ENCODE data around the gene FERD3L. TPM values are rescaled to one million over a fixed set of nuclear protein-coding genes. Genes with fewer than 3 reads are reported as not detected.

FERD3L gene
- total and polyA plus RNA-seq, 2 experiments from 2014 or later, result not detected

- ATAC-seq (peak; percentile 17), DNase-seq (ENCODE audit: low spot score) (peak; percentile 63)
- Histone ChIP-seq H3K79me2 (replicated peaks; ENCODE audit: insufficient read depth) (no peaks in the 10 kb centered on the region), H3K27ac (ENCODE audit: low read depth) (no peak overlapping the region), H3K9me2 (ENCODE audit: insufficient read depth) (no peaks in the 10 kb centered on the region), H3K4me1 (ENCODE audit: insufficient read depth) (peaks cover 70% of the 10 kb centered on the region), H4K20me1 (replicated peaks; ENCODE audit: insufficient read depth) (peaks cover 13% of the 10 kb centered on the region; the same call in 1 of the 2 replicates), H3F3A (replicated peaks; ENCODE audit: low read depth) (peaks cover 16% of the 10 kb centered on the region), H3K4me2 (peak overlapping the region; percentile 80), H3K36me3 (ENCODE audit: insufficient read depth) (no peaks in the 10 kb centered on the region), H3K27me3 (ENCODE audit: insufficient read depth) (peaks cover 98% of the 10 kb centered on the region), H3K4me3 (peak overlapping the region; percentile 66), H2AFZ (peak overlapping the region; percentile 83)
- H3K36me3 Mint-ChIP-seq (ENCODE audit: low read depth), result no peaks in the 10 kb centered on the region
- H3K4me1 Mint-ChIP-seq, result peaks cover 44% of the 10 kb centered on the region
- H3K27ac Mint-ChIP-seq, result no peak overlapping the region
- H3K27me3 Mint-ChIP-seq (ENCODE audit: insufficient read depth, low read depth, poor library complexity), result peaks cover 94% of the 10 kb centered on the region
- H3K4me3 Mint-ChIP-seq, result peak overlapping the region; percentile 72
- no peaks in the 10 kb centered on the region for H3K9me3 Mint-ChIP-seq
- no peak for TF ChIP-seq JUNB (IDR thresholded peaks at IDR 0.05; ENCODE audit: unreplicated experiment)
- no peak for TF ChIP-seq STAT1 (IDR thresholded peaks at IDR 0.05; ENCODE audit: unreplicated experiment)
- TF ChIP-seq, protein P1, sequence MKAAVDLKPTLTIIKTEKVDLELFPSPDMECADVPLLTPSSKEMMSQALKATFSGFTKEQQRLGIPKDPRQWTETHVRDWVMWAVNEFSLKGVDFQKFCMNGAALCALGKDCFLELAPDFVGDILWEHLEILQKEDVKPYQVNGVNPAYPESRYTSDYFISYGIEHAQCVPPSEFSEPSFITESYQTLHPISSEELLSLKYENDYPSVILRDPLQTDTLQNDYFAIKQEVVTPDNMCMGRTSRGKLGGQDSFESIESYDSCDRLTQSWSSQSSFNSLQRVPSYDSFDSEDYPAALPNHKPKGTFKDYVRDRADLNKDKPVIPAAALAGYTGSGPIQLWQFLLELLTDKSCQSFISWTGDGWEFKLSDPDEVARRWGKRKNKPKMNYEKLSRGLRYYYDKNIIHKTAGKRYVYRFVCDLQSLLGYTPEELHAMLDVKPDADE (IDR thresholded peaks at IDR 0.05), result no peak
- TF ChIP-seq ZNF114 (CRISPR knock-in tag; IDR thresholded peaks at IDR 0.05), result no peak
- TF ChIP-seq ZNF331 (CRISPR knock-in tag; IDR thresholded peaks at IDR 0.05; ENCODE audit: low read depth), result no peak
- peak; percentile 87 for TF ChIP-seq EZH2 (IDR thresholded peaks at IDR 0.05; ENCODE audit: low read depth, unreplicated experiment)
- TF ChIP-seq EZH2phosphoT487 (IDR thresholded peaks at IDR 0.05; ENCODE audit: unreplicated experiment), result peak; percentile 90
- no peak for TF ChIP-seq CTCF (conservative IDR thresholded peaks at IDR 0.05; ENCODE audit: low read depth in 2 of 2)
- no peak for TF ChIP-seq NANOG (IDR thresholded peaks at IDR 0.05; ENCODE audit: borderline replicate concordance)
Observed at GRCh38 chr7:19116121-19117090, 28.8 kb downstream of the FERD3L start.

- no peak for ATAC-seq
- DNase-seq (ENCODE audit: low spot score), result no peak
- H3K9me2 ChIP-seq (ENCODE audit: insufficient read depth), result no peaks in the 10 kb centered on the region
- no peak overlapping the region for H3K4me3 ChIP-seq
- H3K4me2 ChIP-seq, result no peak overlapping the region
- peaks cover 17% of the 10 kb centered on the region; the same call in 1 of the 2 replicates for H3F3A ChIP-seq (replicated peaks; ENCODE audit: low read depth)
- no peaks in the 10 kb centered on the region for H3K79me2 ChIP-seq (replicated peaks; ENCODE audit: insufficient read depth)
- no peaks in the 10 kb centered on the region; the same call in 2 of the 3 replicates for H3K9me3 Mint-ChIP-seq
- H3K36me3 ChIP-seq (ENCODE audit: insufficient read depth), result no peaks in the 10 kb centered on the region
- H4K20me1 ChIP-seq (replicated peaks; ENCODE audit: insufficient read depth), result peaks cover 13% of the 10 kb centered on the region; the same call in 1 of the 2 replicates
- H3K27ac Mint-ChIP-seq, result no peak overlapping the region
- H3K27me3 Mint-ChIP-seq (ENCODE audit: insufficient read depth, low read depth, poor library complexity), result peaks cover 94% of the 10 kb centered on the region
- peaks cover 98% of the 10 kb centered on the region for H3K27me3 ChIP-seq (ENCODE audit: insufficient read depth)
- H3K27ac ChIP-seq (ENCODE audit: low read depth), result no peak overlapping the region
- H3K4me3 Mint-ChIP-seq, result no peak overlapping the region
- H2AFZ ChIP-seq, result no peak overlapping the region
- H3K36me3 Mint-ChIP-seq (ENCODE audit: low read depth), result no peaks in the 10 kb centered on the region
- peaks cover 70% of the 10 kb centered on the region for H3K4me1 ChIP-seq (ENCODE audit: insufficient read depth)
- peaks cover 47% of the 10 kb centered on the region for H3K4me1 Mint-ChIP-seq
- TF ChIP-seq, protein P1 (IDR thresholded peaks at IDR 0.05), result no peak
- TF ChIP-seq EZH2 (IDR thresholded peaks at IDR 0.05; ENCODE audit: low read depth, unreplicated experiment) (no peak), REST (IDR thresholded peaks at IDR 0.05; ENCODE audit: unreplicated experiment) (no peak), NANOG (IDR thresholded peaks at IDR 0.05; ENCODE audit: borderline replicate concordance) (no peak), STAT1 (IDR thresholded peaks at IDR 0.05; ENCODE audit: unreplicated experiment) (no peak)
Observed at GRCh38 chr7:19114551-19114855, 30.7 kb downstream of the FERD3L start.
